Measurements from ENCODE around the gene LMOD1.
"Not testable (repeated sequence)": the region's sequence is repeated elsewhere in the genome, so short reads cannot be mapped to it uniquely, and the experiment has no call there.

DNA sequence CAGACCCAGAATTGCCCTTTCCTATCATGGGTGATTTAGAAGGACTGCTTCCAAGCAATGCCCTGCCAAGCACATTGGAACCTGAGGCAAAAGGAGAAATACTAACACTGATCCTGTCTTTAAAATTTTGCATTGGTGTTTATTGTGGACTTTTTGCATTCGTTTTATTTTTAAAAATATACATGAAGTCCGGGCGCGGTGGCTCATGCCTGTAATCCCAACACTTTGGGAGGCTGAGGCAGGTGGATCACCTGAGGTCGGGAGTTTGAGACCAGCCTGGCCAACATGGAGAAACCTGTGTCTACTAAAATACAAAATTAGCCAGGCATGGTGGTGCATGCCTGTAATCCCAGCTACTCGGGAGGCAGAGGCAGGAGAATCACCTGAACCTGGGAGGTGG, 45.3 kb downstream of the LMOD1 start:
- TF ChIP-seq, protein P1, sequence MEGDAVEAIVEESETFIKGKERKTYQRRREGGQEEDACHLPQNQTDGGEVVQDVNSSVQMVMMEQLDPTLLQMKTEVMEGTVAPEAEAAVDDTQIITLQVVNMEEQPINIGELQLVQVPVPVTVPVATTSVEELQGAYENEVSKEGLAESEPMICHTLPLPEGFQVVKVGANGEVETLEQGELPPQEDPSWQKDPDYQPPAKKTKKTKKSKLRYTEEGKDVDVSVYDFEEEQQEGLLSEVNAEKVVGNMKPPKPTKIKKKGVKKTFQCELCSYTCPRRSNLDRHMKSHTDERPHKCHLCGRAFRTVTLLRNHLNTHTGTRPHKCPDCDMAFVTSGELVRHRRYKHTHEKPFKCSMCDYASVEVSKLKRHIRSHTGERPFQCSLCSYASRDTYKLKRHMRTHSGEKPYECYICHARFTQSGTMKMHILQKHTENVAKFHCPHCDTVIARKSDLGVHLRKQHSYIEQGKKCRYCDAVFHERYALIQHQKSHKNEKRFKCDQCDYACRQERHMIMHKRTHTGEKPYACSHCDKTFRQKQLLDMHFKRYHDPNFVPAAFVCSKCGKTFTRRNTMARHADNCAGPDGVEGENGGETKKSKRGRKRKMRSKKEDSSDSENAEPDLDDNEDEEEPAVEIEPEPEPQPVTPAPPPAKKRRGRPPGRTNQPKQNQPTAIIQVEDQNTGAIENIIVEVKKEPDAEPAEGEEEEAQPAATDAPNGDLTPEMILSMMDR (conservative IDR thresholded peaks at IDR 0.05 in 1 of 2, IDR thresholded peaks at IDR 0.05 in 1 of 2; ENCODE audit: low read depth in 1 of 2, low read length in 2 of 2) = not testable (repeated sequence)
- not testable (repeated sequence) for TF ChIP-seq EZH2 (IDR thresholded peaks at IDR 0.05; ENCODE audit: low read length, missing control alignments)

All from fibroblast of lung (primary cell).